Measurements from ENCODE around the gene ATP8A2.
"Not testable (repeated sequence)": the region's sequence is repeated elsewhere in the genome, so short reads cannot be mapped to it uniquely, and the experiment has no call there.

ATP8A2 gene

GRCh38 chr13:25570185-25570584, 198.4 kb downstream of the ATP8A2 start:
- no peak for DNase-seq

GRCh38 chr13:25571237-25571636, 199.5 kb downstream of the ATP8A2 start:
- no peak for DNase-seq

- not testable (repeated sequence) for DNase-seq
These were observed 200.4 kb downstream of the ATP8A2 start for GRCh38 chr13:25572171-25572570.

- DNase-seq: peak; percentile 90
These were observed 202.9 kb downstream of the ATP8A2 start for GRCh38 chr13:25574437-25575411.

GRCh38 chr13:25575562-25575961, 203.8 kb downstream of the ATP8A2 start:
- no peak for DNase-seq

- DNase-seq: no peak
These were observed 206.8 kb downstream of the ATP8A2 start for GRCh38 chr13:25578526-25578925.

- no peak for DNase-seq
These were observed 207.4 kb downstream of the ATP8A2 start for GRCh38 chr13:25579221-25579620.

- no peak for DNase-seq
These were observed 209.6 kb downstream of the ATP8A2 start for GRCh38 chr13:25581351-25581750.

- no peak for DNase-seq
These were observed 212.3 kb downstream of the ATP8A2 start for GRCh38 chr13:25584087-25584486.

- DNase-seq: no peak
These were observed 213.2 kb downstream of the ATP8A2 start for GRCh38 chr13:25585000-25585399.

- no peak for DNase-seq
These were observed 215.7 kb downstream of the ATP8A2 start for GRCh38 chr13:25587326-25587980.

- no peak for DNase-seq
These were observed 216.7 kb downstream of the ATP8A2 start for GRCh38 chr13:25588336-25589060.

- no peak for DNase-seq
These were observed 226.6 kb downstream of the ATP8A2 start for GRCh38 chr13:25598421-25598820.

- no peak for DNase-seq
These were observed 230.4 kb downstream of the ATP8A2 start for GRCh38 chr13:25602176-25602575.

- DNase-seq: no peak
These were observed 232.3 kb downstream of the ATP8A2 start for GRCh38 chr13:25604106-25604505.

- DNase-seq: no peak
These were observed 235.3 kb downstream of the ATP8A2 start for GRCh38 chr13:25607096-25607495.

GRCh38 chr13:25608181-25608580, 236.4 kb downstream of the ATP8A2 start:
- DNase-seq: no peak

- no peak for DNase-seq
These were observed 244.9 kb downstream of the ATP8A2 start for GRCh38 chr13:25616674-25617073.

- DNase-seq: no peak
These were observed 248.1 kb downstream of the ATP8A2 start for GRCh38 chr13:25619897-25620296.

- DNase-seq: no peak
These were observed 253.6 kb downstream of the ATP8A2 start for GRCh38 chr13:25625414-25625813.

- no peak for DNase-seq
These were observed 258.6 kb downstream of the ATP8A2 start for GRCh38 chr13:25630329-25630900.

- DNase-seq: no peak
These were observed 260.6 kb downstream of the ATP8A2 start for GRCh38 chr13:25632166-25632888.

All from left hindlimb (tissue), 1 donor.